GM12892 (cell line): ENCODE results near the gene SPNS2.

ENCODE experiments used
- POLR2AphosphoS5 ChIP-seq: IDR thresholded peaks from 2 replicates; pipeline ENCODE4 v1.6.1; 2011; ENCODE audit warnings: low read depth, low read length, control low read depth
- TAF1 ChIP-seq: IDR thresholded peaks from 2 replicates; pipeline ENCODE4 v1.6.1; 2011; ENCODE audit warnings: low read depth, mild to moderate bottlenecking, control low read depth, low read length, borderline replicate concordance

GRCh38 chr17:4542003-4542725 lies 43.5 kb downstream of the SPNS2 start:
- TF ChIP-seq POLR2AphosphoS5: no peak
- TF ChIP-seq TAF1: no peak
